GM19455 (cell line): ENCODE measurements around the gene PPP2R1A.
A peak's percentile ranks its signal among the peaks of the same experiment; 100 is the strongest.
"Not testable (repeated sequence)": the region's sequence is repeated elsewhere in the genome, so short reads cannot be mapped to it uniquely, and the experiment has no call there.

Experiments used
- ATAC-seq: cut with Tn5 transposase; IDR thresholded peaks from one replicate; pipeline ENCODE4 v1.9.1; 2021; ENCODE audit not compliant: unreplicated experiment

Gene PPP2R1A

DNA sequence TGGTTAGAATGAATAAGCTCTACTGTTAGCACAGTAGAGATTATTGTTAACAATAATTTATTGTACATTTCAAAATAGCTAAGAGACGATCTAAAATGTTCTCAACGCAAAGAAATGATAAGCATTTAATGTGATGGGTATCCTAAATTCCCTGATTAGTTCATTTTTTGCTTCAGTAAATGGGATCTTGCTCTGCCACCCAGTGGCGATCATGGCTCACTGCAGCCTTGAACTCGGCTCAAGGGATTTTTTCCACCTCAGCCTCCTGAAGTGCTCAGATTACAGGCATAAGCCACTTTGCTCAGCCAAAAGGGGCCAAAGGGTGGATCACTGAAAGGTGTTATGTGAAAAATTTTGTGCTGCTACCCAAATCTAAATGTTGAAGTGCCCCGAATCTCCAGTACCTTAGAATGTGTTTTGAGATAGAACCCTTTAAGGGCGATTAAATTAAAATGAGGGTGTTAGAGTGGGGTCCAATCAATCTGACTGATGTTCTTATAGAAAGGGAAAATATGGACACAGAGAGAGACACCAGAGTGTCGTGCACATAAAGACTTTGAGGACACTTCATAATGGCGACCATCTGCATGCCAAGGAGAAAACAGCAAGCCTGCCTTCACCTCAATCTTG, 48.0 kb downstream of the PPP2R1A start:
- no peak for ATAC-seq

DNA sequence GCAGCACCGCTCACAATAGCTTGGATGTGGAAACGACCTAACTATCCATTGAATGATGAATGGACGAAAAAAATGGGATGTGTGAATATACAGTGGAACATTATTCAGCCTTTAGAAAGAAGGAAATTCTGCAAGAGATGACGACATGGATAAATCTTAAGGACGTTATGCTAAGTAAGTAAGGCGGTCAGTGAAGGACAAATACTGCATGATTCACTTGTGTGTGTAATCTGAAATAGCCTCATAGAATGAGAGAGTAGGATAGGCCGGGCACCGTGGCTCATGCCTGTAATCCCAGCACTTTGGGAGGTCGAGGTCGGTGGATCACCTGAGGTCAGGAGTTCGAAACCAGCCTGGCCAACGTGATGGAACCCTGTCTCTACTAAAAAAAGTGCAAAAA, 54.2 kb downstream of the PPP2R1A start:
- no peak for ATAC-seq

GRCh38 chr19:52248241-52248640, 58.4 kb downstream of the PPP2R1A start:
- ATAC-seq, result no peak

DNA sequence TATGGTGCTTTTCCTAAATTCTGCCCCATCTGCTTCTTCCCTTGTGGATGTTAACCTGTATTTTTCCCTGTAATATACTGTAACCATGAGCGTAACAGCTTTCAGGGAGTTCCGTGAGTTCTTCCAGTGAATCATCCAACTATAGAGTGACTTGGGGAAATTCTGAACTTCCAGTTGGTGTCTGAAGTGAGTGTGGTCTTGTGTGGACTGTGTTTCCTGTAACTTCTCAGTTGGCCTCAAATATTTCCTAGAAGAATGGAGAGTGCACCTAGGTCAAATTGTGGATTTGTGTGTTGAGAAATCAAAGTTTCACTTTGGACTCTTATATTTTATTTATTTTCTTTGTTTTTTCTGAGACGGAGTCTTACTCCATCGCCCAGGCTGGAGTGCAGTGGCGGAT, 68.6 kb downstream of the PPP2R1A start:
- ATAC-seq, result no peak

DNA sequence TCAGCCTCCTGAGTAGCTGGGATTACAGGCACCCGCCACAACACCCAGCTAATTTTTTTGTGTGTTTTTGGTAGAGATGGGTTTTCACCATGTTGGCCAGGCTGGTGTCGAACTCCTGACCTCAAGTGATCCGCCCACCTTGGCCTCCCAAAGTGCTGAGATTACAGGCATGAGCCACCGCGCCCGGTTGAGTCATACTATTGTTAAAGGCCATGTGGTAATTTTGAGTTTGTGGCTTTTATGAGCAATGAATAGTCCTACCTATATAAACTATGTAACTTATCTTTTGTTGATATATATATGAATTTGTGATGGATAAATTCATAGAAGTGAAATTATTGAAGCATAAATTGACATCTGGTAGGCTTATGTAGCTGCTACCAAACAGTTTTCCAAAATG, 75.7 kb downstream of the PPP2R1A start:
- not testable (repeated sequence) for ATAC-seq

DNA sequence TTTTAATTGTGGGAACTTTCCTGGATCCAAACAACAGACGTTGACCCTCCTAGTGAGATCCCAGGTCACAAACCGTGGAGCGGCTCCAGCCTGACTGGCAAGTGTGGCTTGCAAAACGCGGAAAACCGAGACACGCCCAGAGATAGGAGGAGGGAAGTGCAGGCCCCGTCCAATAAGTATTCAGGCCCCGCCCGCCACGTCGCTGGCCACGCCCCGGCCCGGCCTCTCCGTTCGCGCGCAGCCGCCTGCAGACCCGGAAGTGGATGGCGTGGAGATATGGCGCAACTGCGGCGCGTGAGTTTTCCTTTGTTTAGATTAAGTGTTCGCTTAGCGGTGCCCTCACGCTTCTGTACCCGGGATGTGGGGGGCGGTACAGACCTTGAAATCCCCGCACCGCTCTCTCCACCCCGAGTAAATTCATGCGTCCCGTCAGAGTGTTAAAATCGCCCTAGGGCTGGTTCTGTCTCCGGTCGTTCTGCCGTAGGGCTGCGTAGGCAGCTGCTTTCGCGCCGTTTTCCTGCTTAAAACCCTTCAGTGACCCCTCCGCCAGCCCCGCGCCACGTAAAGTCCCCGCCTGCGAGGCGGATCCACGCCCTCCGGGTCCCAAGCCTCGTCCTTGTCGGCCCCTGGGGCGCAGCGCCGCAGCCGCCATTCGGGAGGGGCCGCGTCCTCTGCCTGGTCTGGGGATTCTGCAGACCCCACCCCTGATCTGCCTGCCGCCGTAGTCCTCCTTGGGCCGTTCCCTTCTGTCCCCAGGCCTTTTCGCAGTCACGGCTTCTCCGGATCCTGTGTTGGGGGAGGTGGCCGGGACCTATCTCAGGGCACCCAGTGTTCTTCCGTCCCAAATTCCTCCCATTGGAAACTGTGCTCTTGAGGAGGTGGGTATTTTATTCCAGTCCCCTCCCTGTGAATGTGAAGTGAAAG, 79.7 kb downstream of the PPP2R1A start, which contains the start of gene ZNF766:
Gene ZNF766 (plus strand): TSS at position 250 of the 924 bp plus-strand sequence. CDS start 27 bp downstream, at position 277.
- ATAC-seq, result peak; percentile 88

GRCh38 chr19:52270266-52270885, 80.5 kb downstream of the PPP2R1A start:
- ATAC-seq, result no peak

GRCh38 chr19:52273301-52273700, 83.4 kb downstream of the PPP2R1A start:
- ATAC-seq, result no peak

- ATAC-seq, result no peak
Measured at GRCh38 chr19:52274191-52274590, 84.3 kb downstream of the PPP2R1A start.

DNA sequence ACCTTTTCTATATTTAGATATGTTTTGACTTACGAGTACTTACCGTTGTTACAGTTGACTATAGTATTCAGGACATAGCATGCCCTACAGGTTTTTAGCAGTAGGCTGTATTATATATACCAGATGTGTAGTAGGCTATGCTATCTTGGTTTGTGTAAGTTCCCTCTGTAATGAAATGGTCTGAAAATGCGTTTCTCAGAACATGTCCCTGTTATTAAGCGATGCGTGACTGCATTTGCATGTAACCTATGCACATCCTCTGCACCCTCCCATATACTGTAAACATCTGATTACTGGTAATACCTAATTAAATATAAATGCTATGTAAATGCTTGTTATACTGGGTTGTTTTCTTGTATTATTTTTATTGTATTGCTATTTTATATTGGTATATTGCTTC, 86.1 kb downstream of the PPP2R1A start:
- ATAC-seq, result no peak

- no peak for ATAC-seq
Measured at GRCh38 chr19:52277471-52277870, 87.6 kb downstream of the PPP2R1A start.
